ENCODE results near the gene BCDIN3D.

DNA sequence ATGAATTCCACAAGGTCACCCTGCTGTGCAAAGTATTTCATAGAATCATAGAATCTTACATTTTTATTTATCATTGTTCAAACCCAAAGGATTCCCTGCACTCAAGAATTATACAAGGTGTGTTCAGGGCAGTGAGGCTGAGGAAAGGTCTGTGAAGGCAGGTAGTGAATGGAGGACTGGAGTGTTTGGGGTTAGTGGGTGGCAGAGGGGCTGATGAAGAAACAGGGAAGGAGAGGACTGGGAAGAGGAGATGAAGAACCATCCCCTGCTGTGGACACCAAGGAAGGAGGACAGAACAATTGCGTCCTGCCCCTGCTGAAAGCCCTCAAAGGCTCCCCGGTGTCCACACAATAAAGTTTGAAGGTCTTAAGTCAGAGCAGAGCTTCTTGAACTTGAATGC, 10.8 kb upstream of the BCDIN3D start:
- TF ChIP-seq, protein P1, sequence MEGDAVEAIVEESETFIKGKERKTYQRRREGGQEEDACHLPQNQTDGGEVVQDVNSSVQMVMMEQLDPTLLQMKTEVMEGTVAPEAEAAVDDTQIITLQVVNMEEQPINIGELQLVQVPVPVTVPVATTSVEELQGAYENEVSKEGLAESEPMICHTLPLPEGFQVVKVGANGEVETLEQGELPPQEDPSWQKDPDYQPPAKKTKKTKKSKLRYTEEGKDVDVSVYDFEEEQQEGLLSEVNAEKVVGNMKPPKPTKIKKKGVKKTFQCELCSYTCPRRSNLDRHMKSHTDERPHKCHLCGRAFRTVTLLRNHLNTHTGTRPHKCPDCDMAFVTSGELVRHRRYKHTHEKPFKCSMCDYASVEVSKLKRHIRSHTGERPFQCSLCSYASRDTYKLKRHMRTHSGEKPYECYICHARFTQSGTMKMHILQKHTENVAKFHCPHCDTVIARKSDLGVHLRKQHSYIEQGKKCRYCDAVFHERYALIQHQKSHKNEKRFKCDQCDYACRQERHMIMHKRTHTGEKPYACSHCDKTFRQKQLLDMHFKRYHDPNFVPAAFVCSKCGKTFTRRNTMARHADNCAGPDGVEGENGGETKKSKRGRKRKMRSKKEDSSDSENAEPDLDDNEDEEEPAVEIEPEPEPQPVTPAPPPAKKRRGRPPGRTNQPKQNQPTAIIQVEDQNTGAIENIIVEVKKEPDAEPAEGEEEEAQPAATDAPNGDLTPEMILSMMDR (IDR thresholded peaks at IDR 0.05 in 8 of 11, conservative IDR thresholded peaks at IDR 0.05 in 3 of 11), result no peak
- TF ChIP-seq POLR2A (IDR thresholded peaks at IDR 0.05), result no peak

All from spleen (tissue), 7 donors.